Measurements from ENCODE around the gene IGFN1.
"Not testable (repeated sequence)": the region's sequence is repeated elsewhere in the genome, so short reads cannot be mapped to it uniquely, and the experiment has no call there.

Gene IGFN1

DNA sequence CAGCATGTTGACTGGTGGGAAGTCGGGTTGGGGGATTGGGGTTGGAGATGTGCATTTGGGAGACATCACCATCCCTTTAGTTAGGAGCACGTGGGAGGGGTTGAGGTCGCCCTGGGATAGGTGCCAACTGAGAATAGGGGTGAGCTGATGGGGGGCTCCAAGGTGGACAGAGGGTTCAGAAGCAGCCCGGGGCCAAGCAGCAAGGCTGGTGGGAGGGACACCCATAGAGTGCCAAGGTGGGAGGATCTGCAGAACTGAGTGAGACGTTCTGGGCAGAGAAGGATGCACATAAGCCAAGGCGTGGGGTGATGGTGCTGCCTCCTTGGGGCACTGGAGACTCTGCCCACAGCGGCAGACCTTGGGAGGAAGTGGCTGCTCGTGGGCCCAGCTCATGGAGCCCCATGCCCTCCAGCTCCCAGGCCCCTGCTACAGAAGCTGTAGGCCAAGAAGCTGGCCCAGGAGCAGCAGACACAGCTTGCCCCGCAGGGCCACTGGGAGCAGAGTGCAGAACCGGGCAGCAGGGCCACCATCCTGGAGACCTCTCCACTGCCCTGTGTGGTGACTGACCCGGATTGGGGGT, 61.3 kb downstream of the IGFN1 start:
- no peak for DNase-seq

GRCh38 chr1:201252944-201253371, 62.3 kb downstream of the IGFN1 start:
- no peak for DNase-seq

DNA sequence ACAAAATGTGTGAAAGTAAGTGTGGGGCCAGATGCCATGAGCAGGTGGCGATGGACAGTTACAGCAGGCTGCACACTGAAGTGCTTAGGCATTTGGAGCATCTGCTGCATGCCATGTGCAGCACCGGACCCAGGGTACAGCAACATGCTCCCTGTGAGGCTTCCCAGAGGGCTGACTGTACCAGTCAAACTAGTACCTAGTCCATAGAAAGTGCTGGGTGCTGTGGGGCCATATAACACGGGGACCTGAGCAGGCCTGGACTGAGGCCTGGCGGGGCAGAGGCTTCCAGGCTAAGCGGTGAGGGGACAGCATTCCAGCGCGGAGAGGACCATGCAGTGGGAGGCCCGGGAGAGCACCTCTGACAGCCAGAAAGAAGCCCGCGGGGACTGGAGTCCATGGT, 62.8 kb downstream of the IGFN1 start:
- DNase-seq = no peak

DNA sequence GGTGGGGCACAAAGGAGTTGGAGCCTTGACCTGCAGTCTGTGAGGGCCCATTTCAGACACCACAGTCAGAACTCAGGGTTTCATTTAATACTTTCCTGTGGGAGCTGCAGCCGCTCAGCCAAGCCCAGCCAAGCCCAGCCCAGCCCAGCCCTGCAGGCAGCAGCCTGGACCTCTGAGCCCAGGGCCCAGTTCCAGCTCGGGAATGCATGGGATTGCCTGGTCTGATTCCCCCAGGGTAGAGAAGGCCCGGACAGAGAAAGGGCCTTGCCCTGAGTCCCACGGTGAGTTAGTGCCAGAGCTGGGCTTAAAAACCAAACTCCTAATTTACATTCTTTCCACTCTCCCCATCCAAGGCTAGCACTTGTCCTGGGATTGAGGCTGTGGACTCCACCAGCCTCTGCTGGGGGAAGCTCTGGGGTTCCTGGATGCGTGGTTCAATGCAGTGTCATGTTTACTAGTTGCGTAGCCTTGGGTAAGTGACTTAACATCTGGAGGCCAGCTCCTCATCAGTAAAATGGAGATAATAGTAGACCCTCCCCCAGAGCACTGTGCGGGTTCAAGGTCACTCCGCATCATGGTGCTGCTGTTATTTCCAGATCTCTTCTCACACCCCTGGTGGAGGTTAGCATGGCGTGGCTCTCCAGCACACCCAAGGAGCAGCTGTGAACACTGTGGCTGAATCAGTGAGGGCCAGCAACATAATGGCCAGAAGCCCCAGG, 63.4 kb downstream of the IGFN1 start:
- no peak for DNase-seq

- DNase-seq = peak; percentile 69
These were observed 64.2 kb downstream of the IGFN1 start for GRCh38 chr1:201254625-201255478.

DNA sequence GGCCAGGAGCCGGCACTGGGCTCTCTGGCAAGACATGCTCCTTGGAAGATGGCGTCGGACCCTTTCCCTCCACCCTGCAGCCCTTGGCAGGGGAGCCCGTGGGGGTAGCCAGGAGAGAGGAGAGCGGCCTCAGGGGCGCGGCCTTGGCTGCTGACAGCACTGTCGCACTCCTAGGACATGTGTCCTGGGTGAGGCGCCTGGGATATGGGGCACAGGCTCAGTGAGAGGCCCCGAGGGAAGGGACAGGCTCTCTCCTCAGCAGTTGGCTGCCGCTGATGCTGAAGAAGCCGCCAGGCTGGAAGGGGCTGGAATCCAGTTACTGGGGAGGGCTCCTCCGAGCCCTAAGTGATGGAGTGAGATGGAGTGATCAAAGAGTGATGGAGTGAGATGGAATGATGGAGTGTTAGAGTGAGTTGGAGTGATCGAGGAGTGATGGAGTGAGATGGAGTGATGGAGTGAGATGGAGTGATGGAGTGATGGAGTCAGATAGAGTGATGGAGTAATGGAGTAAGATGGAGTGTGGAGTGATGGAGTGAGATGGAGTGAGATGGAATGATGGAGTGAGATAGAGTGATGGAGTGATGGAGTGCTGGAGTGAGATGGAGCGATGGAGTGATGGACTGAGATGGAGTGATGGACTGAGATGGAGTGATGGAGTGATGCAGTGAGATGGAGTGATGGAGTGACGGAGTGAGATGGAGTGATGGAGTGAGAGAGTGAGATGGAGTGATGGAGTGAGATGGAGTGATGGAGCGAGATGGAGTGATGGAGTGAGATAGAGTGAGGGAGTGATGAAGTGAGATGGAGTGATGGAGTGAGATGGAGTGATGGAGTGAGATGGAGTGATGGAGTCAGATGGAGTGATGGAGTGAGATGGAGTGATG, 65.1 kb downstream of the IGFN1 start:
- DNase-seq = no peak

GRCh38 chr1:201258132-201258531, 67.5 kb downstream of the IGFN1 start:
- DNase-seq = not testable (repeated sequence)

GRCh38 chr1:201258763-201259230, 68.2 kb downstream of the IGFN1 start:
- no peak for DNase-seq

GRCh38 chr1:201259476-201260235, 69.0 kb downstream of the IGFN1 start:
- DNase-seq = peak; percentile 57

- DNase-seq = peak; percentile 71
These were observed 69.6 kb downstream of the IGFN1 start for GRCh38 chr1:201260236-201260590.

DNA sequence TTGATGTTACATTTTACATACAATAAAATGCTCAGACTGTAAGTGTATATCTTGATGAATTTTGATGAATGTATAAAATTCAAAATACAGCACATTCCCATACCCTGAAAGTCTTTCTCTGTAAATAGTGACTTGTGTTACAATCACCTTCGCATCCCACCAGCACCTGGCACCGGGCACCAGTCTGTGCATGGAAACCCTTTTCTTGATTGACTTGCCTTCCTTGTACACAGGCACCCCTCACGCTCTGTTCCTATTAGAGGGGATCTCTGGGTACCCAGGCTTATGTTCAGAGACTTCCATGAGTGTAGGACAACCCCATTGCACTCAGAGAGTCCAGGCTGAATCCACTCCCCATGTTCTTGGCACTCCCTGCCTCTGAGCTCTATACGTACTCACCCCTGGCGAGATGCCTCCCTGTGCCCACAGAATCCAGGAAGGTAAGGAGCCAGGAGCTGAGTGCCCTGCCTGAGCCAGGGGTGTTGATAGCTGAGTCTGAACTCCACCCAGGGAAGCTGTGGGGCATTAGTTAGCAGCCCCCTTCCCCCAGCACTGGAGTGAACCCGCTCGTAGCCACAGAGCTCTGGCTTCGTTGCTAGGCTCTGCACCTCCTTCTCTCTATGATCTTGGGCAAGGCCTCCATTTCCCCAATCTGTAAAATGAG, 70.2 kb downstream of the IGFN1 start:
- DNase-seq = no peak

DNA sequence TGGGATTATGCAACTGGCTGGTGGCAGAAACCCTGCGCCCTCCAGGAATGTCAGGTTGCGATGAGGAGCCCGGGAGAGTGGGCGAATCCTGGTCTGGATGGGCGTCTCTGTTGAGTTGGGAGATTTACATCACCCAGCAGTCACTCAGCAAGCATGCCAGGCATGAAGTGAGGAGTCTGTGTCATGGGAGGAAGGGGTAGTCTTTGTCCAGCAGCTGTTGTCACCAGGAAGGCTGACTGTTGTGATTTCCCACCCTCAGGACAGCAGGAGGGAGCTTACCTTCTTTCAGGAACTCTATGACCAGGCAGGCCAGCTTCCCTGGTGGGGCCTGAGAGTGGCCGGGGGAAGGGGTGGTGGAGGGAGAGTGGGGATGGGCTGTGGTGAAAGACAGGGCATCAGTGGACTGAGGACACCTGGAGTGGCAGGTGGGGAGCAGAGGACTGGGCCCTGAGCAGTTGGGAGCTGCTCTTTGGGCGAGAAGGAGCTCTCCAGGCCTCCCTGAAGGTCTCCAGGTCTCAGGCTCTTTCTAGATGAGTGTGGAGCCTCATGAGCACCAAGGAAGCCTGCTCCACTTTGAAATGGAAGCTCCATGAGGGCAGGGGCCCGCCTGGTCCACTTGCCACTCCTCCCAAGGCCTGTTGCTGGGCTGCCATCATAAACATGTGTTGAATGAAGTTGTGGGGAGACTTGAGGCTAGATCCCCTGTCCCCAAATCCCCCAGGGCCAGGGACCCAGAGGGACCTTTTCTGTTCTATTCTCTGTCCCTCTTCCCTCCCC, 71.3 kb downstream of the IGFN1 start:
- no peak for DNase-seq

DNA sequence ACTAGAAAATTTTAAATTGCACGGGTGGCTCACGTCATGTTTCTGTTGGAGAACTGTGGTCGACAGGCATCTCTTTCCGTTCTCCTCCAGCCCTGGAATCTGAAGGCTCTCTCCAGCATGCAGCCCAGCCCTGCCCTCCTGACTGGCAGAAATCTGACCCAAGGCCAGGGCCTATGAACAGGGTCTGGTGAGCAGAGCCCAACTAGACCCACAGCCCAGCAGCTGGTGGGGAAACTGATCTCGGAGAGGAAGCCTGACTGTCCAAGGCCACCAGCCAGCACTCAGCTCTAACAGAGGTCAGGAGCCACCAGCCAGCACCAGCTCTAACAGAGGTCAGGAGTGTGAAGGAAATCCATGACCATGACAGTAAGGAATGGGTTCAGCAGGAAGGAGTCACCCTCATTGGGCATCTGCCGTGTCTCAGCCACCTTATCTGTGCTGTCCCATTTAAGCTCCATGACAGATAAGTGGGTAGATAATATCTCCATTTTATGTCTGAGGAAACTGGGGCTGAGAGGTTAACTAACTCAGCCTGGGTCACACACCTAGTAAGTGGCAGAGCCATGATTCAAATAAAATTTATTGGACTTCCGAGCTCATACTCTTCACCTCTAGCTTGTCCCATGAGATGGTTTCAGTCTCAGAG, 72.5 kb downstream of the IGFN1 start:
- no peak for DNase-seq

- DNase-seq = no peak
These were observed 73.4 kb downstream of the IGFN1 start for GRCh38 chr1:201264072-201264471.

GRCh38 chr1:201264554-201264953, 73.9 kb downstream of the IGFN1 start:
- no peak for DNase-seq

DNA sequence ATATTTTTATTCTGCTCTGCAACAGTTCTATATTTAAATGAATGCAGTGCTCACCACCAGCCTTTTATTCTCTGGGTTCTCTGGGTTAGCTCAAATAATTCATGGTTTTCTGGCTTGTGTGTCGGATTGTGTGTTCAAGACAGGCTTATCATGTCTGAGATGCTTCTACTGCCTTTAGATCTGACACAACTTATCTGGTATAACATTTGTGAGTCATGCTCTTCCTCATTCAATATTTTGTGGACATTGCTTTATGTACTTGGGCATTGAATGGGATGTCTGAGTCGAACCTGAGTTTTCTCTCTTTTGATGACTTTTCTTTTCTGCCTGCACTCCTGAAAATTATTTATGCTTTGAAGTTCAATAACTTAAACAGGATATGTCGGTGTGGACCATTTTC, 75.1 kb downstream of the IGFN1 start:
- DNase-seq = no peak

GRCh38 chr1:201266276-201266675, 75.7 kb downstream of the IGFN1 start:
- no peak for DNase-seq

DNA sequence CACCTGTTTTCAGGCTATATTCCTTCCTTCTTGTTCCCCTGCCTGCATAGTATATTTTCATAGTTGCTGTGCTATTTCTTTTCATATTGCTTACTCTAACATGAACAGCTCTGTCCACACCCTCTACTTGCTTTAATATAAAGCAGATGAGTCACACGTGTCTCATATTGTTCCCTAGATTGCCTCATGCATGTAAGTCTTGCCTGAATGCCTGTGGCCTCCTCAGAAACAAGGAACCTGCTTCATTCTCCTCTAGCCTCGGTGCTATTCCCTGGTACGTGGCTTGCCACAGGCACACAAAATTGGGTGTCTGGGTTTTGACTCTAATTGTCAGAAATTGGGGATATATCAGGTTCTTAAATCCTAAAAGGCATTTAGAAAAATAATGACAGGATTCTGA, 76.2 kb downstream of the IGFN1 start:
- peak; percentile 13 for DNase-seq

GRCh38 chr1:201267481-201268229, 77.0 kb downstream of the IGFN1 start:
- DNase-seq = peak; percentile 1
